ENCODE results near the gene IFT57.

GRCh38 chr3:108125550-108126071 is 96.6 kb downstream of the IFT57 start:
- TF ChIP-seq, protein P1, sequence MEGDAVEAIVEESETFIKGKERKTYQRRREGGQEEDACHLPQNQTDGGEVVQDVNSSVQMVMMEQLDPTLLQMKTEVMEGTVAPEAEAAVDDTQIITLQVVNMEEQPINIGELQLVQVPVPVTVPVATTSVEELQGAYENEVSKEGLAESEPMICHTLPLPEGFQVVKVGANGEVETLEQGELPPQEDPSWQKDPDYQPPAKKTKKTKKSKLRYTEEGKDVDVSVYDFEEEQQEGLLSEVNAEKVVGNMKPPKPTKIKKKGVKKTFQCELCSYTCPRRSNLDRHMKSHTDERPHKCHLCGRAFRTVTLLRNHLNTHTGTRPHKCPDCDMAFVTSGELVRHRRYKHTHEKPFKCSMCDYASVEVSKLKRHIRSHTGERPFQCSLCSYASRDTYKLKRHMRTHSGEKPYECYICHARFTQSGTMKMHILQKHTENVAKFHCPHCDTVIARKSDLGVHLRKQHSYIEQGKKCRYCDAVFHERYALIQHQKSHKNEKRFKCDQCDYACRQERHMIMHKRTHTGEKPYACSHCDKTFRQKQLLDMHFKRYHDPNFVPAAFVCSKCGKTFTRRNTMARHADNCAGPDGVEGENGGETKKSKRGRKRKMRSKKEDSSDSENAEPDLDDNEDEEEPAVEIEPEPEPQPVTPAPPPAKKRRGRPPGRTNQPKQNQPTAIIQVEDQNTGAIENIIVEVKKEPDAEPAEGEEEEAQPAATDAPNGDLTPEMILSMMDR (IDR thresholded peaks at IDR 0.05): no peak
- TF ChIP-seq ZFX (IDR thresholded peaks at IDR 0.05; ENCODE audit: borderline replicate concordance): no peak

Data from 22Rv1 (cell line).